Measurements from ENCODE around the gene MCM3. TPM values are rescaled to one million over a fixed set of nuclear protein-coding genes. Genes with fewer than 3 reads are reported as not detected.

The MCM3 gene
- 100 to 1,000 TPM; 291 to 293 TPM for total RNA-seq

GRCh38 chr6:52284460-52285176 is at the start of gene MCM3:
Gene MCM3, minus strand, starts transcription at chr6:52284742. Its CDS starts 68 bp downstream, at chr6:52284674.
- Mint-ChIP-seq H3K36me3 (ENCODE audit: low read depth) (peaks cover 43% of the 10 kb centered on the region), H3K27me3 (no peaks in the 10 kb centered on the region), H3K9me3 (no peaks in the 10 kb centered on the region), H3K4me1 (ENCODE audit: low read depth) (peaks cover 52% of the 10 kb centered on the region), H3K4me3 (no peak within 1 kb of the TSS), H3K27ac (peak within 1 kb of the TSS; percentile 64)
- ATAC-seq (peak; percentile 97), DNase-seq (peak; percentile 99)
- intact Hi-C loops (cut with micrococcal nuclease) = loop anchor here (5.0 to 10.0 kb wide), 2 partner anchors 78 to 380 kb away; partner anchors contain the start of gene PAQR8
- ChIA-PET CTCF (interaction anchor here (0.6 to 8.9 kb wide), 31 partner anchors 8 to 788 kb away, joined by 3 to 201 read pairs (median 6); partner anchors contain the start of genes EFHC1, PAQR8 and TRAM2), POLR2A (interaction anchor here (0.6 to 6.1 kb wide), 22 partner anchors 10 to 291 kb away, joined by 3 to 54 read pairs (median 7); partner anchors contain the start of genes EFHC1 and PAQR8)
- TF ChIP-seq CTCF (IDR thresholded peaks at IDR 0.05) = no peak

- POLR2A ChIA-PET = interaction anchor here (0.7 to 0.9 kb wide), 3 partner anchors 14 to 183 kb away, joined by 3 read pairs; no protein-coding TSS in a partner anchor
- H3K27me3 Mint-ChIP-seq = no peaks in the 10 kb centered on the region
- peak overlapping the region; percentile 82 for H3K27ac Mint-ChIP-seq
- TF ChIP-seq CTCF (IDR thresholded peaks at IDR 0.05) = no peak
- H3K4me3 Mint-ChIP-seq = peak overlapping the region; percentile 12
- H3K36me3 Mint-ChIP-seq (ENCODE audit: low read depth) = no peaks in the 10 kb centered on the region
- CTCF ChIA-PET = interaction anchor here (0.6 to 1.3 kb wide), 3 partner anchors 18 to 39 kb away, joined by 3 to 5 read pairs (median 3); no protein-coding TSS in a partner anchor
- DNase-seq (peak; percentile 26), ATAC-seq (peak; percentile 56)
- no peaks in the 10 kb centered on the region for H3K9me3 Mint-ChIP-seq
- peaks cover 63% of the 10 kb centered on the region for H3K4me1 Mint-ChIP-seq (ENCODE audit: low read depth)
- intact Hi-C loops (cut with micrococcal nuclease) = no loop called here
These were observed 49.3 kb upstream of the MCM3 start for GRCh38 chr6:52333840-52334200.

GRCh38 chr6:52331793-52332457 is 47.4 kb upstream of the MCM3 start:
- intact Hi-C loops (cut with micrococcal nuclease) = no loop called here
- CTCF ChIA-PET = interaction anchor here (1.2 to 1.4 kb wide), 2 partner anchors 22 to 24 kb away, joined by 3 to 4 read pairs; no protein-coding TSS in a partner anchor

GRCh38 chr6:52330470-52330869 is 45.9 kb upstream of the MCM3 start:
- no peak for TF ChIP-seq CTCF (IDR thresholded peaks at IDR 0.05)
- Mint-ChIP-seq H3K27ac (no peak overlapping the region), H3K4me1 (ENCODE audit: low read depth) (peaks cover 33% of the 10 kb centered on the region), H3K9me3 (no peaks in the 10 kb centered on the region), H3K27me3 (no peaks in the 10 kb centered on the region), H3K4me3 (no peak overlapping the region), H3K36me3 (ENCODE audit: low read depth) (no peaks in the 10 kb centered on the region)
- POLR2A ChIA-PET = interaction anchor here (0.8 kb wide), 1 partner anchor 31 kb away, joined by 3 read pairs; the partner anchor contains the start of gene PAQR8
- ATAC-seq = no peak
- CTCF ChIA-PET = interaction anchor here (1.6 kb wide), 1 partner anchor 18 kb away, joined by 4 read pairs; no protein-coding TSS in a partner anchor
- no peak for DNase-seq
- intact Hi-C loops (cut with micrococcal nuclease) = no loop called here

More at GRCh38 chr6:52331793-52332457, 47.4 kb upstream of the MCM3 start:
- Mint-ChIP-seq H3K27me3 (no peaks in the 10 kb centered on the region), H3K4me1 (ENCODE audit: low read depth) (peaks cover 48% of the 10 kb centered on the region), H3K27ac (no peak overlapping the region), H3K4me3 (no peak overlapping the region), H3K36me3 (ENCODE audit: low read depth) (no peaks in the 10 kb centered on the region), H3K9me3 (no peaks in the 10 kb centered on the region)
- ATAC-seq = no peak
- no peak for TF ChIP-seq CTCF (IDR thresholded peaks at IDR 0.05)
- no peak for DNase-seq
- POLR2A ChIA-PET = no interaction called here

All from activated CD8-positive, alpha-beta T cell treated with anti-CD3 and anti-CD28 coated beads for 36 hours (primary cell).